GM18508 (cell line): ENCODE results near the gene PARS2.
"Not testable (repeated sequence)": the region's sequence is repeated elsewhere in the genome, so short reads cannot be mapped to it uniquely, and the experiment has no call there.

Experiments
- ATAC-seq: cut with Tn5 transposase; IDR thresholded peaks from one replicate; pipeline ENCODE4 v1.9.1; 2021; ENCODE audit warnings: moderate number of reproducible peaks; ENCODE audit not compliant: insufficient read depth, unreplicated experiment

The PARS2 gene

DNA sequence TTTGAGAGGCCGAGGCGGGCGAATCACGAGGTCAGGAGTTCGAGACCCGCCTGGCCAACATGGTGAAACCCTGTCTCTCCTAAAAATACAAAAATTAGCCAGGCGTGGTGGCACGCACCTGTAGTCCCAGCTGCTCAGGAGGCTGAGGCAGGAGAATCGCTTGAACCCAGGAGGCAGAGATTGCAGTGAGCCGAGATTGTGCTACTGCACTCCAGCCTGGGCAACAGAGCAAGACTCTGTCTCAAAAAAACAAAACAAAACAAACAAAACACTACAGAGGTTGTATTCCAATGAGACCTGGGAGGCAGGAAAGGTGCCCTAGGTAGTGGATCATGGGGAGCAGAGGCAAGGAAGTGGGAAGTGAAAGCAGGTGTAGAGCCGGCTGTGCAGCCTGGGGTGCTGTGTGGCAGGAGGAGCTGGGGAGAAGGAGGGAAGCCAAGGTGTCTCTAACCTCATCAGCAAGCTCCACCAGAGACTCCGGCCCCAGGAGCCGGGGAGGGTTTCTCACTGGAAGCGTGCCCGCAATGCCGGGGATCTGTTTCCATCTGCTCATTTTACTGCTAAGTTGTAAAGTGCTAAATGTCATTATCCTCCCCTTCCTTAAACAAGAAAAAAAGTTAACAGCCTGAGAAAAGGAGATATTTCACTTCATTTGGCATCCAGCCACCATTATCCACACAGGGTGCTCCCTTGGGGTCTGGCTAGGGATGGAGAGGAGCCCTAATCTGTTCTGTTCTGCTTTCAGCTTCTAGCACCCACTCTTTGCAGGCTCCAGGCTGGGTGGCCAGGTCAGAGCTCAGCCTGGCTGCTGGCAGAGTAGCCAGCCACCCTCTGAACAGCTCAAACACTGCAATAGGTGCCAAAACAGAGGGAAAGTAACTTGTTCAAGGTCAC is 11.8 kb upstream of the PARS2 start:
- ATAC-seq: not testable (repeated sequence)

DNA sequence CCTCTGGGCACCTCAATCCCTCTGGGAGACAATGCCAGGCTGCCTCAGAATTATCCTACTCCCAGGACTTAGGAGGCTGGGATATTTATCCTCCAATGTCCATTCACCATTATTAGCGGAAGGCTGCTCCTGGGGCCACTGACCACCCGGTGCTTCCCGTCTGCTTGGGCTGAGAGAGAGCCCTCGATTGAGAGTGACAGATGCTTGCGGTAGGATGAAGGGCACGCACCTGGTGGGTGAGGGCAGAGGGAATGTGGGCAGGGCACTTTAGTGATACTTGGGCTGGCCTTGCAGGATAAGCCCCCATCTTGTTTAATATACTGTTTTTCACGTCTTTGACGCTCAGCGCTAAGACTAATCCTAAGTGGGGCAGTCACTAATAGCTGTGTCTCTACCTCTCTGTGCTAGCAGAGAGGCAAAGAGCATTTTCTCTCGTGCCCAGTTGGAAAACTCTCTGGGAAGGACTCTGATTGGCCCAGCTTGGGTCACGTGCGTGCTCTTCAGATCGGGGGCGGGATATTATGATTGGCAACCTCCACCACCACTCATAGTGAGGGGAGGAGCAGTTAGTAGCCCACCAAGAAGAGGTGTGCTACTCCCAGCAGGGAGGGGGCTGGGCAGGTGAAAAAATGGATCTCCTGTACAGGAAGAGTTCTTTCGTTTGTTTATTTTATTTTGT is 10.6 kb upstream of the PARS2 start:
- ATAC-seq: no peak

DNA sequence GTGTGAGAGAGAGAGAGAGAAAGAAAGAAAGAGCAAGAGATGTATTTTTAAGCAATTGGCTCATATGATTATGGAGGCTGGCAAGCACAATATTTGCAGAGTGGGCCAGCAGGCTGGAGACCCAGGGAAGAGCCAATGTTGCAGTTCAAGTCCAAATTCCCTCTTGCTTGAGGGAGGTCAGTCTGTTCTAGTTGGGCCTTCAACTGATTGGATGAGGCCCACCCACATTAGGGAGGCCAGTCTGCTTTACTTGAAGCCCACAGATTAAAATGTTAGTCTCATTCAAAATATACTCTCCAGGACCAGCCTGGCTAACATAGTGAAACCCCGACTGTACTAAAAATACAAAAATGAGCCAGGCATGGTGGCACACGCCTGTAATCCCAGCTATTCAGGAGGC is 8.6 kb upstream of the PARS2 start:
- no peak for ATAC-seq

DNA sequence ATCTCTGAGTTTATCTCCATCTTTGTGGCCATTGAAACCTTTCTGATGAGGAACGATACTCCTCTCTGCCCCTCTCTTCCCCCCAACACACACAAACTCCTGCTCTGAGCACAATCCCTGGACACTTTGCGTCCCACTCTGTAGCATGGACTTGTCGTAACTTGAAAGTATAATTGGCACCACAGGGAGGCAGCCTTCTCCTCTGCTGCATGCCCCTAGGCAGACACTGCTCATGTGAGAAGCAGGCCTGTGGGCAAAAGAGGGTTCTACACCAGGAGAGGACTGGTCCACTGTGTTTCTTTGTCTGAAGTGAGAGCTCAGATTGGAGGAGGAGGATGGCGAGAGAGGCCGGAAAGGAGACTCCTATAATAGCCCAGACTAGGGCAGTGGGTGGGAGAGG is 3.8 kb upstream of the PARS2 start:
- no peak for ATAC-seq

DNA sequence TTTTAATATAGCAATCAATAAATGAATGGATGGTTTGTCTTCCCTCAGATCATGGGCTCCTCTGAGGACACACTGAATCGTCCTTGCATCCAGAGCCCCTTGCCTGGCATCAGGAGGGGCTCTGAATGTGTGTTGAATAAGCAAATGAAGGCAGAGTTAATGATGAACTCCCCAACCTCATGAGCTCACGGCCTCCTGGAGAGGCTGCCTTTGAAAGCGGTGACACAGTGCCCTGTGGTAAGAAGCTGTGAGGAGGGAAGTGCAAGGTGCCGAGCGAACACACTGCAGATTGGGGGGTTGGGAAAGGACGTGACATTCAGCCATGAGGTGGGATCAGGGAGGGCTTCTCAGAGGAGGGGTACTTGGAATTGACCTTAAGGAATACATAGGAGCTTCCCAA is 3.2 kb upstream of the PARS2 start:
- no peak for ATAC-seq

DNA sequence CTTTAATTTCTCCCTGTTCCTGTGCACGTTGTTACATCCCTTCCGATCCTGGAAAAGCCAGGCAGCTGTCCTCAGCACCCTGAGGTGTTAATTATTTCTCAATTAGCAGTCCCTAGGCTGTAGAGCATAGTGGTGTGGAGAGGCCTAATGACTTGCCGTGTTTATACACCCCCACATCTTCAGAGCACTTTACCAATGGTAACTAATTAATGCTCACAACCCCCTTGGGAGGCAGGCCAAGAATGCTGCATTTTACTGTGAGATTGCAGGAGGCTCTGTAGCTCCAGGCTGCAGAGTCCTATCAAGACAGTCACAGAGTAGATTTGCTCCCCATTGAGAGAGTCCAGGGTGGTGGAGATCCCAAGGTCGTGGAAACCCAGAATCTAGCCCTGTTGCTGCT is 2.4 kb upstream of the PARS2 start:
- ATAC-seq: no peak

DNA sequence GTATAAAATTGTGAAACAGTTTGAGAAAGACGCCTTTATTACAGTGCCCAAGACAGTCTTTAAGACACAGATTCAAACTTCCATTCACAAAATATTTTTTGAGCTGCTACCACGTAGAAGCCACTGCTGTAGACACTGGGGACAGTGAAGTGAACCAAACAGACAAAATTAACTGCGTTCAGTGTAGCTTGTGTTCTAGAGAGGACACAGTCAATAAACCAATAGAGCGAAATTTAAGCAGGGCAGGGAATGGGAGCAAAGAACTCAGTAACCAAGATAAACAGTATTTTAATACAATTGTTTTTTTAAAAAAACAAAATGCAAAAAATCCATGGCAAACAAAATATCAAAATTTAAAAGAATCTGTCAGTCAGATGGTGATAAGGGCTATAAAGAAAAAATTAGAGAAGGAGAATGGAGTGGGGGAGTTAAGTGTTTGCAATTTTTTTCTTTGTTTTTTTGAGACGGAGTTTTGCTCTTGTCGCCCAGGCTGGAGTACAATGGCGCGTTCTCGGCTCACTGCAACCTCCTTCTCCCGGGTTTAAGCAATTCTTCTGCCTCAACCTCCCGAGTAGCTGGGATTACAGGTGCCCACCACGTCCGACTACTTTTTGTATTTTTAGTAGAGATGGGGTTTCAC is 719 bp upstream of the PARS2 start:
- ATAC-seq: no peak

DNA sequence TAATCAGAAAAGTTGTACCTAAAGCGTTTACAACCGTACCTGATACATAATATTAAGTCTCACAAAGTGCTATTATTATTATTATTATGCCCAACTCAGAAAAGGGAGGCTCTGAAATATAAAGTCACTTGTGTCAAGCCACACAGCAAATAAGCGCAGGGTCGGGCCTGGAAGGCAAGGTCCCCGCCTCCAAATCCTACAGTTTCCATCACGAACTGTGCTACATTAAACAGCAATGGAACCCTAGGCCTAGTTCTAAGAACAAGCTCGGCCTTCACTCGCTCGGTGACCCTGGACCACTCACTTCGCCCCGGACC is 549 bp downstream of the PARS2 start:
- ATAC-seq: no peak

DNA sequence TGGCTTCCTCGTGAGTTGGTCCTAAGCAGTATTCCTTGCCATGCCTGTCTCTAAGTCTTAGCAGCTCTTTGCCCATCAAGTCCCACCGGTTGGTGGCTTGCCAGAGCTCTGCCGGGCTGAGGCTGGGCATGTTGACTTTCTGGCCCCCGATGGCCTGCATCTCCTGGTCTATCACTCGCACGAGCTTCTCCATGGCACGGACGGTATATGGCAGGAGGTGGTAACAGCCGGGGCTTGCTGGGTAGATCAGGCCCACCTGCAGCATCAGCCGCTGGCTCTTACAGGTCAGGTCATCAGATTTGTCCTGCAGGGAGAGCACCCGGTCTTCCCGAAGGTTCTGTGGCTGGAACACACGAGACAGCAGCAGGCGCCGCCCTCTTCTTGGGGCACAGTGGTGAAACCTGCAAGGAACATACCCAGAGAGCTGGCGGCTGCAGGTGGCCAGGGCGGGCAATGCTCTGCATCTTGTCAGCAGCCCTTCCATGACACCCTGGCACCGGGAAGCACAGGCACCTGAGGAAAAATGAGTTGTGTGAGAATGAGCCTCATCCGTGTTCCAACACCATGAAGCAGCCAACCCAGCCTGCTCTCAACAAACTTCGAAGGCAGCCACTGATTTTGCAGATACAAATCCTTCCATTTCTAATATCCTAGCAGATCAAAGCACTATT is 5.5 kb downstream of the PARS2 start:
- no peak for ATAC-seq

DNA sequence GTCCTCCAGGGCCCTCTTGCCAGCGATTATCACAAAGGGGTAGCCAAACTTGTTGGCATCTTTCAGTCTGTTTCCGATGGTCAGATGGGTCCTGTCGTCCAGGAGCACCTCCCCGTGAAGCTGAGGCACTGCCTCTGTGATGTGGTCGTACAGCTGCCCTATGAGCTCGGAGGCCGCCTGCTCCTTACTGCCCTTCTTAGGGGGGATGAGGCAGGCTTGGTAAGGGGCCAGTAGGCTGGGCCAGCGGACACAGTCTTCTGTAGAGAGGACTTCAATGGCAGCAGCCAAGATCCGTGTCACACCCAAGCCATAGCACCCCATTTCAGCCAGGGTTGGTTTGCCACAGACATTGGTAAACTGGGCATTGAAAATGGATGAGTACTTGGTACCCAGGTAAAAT is 6.5 kb downstream of the PARS2 start:
- no peak for ATAC-seq

DNA sequence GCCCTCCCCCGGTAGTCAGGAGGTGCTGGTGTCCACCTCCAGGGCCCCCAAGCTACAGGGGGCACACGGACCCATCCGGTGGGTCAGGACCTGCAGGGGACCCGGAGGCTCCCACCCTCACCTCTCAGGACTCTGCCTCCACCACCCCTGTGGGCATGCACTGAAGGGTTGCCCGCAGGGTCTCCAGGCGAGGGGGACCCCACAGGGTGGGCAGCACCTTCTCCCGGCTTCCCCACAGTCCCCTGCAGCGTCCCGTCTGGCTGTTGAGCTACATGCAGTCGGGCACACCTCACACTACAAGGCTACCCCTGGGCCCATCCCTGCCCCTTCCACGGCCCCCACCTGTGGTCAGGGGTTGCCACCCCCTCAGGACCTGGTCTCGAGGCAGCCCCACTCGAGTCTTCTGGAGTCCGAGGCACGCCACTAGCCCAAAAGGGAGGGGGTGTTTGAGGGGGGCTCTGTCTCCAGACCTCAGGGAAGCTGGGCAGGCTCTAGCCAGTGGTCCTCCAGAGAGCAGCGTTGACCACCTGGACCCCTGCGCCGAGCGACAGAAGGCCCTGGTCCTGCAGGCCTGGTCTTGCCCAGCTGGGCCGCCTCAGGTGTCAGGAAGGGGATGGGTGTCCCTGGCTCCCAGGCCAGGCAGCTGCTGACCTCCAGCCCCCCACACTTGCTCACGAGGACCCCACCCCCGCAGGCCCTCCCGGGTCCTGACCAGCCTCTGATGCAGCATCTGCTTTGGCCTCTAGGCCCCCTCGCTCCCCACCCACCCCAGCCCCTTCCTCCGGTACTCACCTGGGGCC is 9.6 kb downstream of the PARS2 start:
- no peak for ATAC-seq

DNA sequence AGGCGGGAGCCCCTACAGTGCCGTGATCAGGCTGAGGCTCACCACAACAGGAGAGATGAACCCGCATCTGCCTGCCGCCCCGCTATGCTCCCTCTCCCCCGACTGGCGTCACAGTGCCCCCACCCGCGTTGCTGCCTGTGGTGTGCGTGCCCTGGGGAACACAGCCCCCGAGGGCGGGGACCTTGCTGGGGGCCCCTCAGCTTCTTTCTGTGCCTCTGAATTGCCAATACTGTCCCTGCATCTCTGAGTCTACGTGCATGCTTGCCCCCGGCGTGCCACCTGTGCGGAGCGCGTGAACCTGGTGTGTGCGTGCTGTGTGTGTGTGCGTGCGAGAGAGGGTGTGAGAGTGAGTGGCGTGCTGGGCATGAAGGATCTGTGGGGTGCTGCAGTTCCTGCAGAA is 10.3 kb downstream of the PARS2 start:
- ATAC-seq: no peak

DNA sequence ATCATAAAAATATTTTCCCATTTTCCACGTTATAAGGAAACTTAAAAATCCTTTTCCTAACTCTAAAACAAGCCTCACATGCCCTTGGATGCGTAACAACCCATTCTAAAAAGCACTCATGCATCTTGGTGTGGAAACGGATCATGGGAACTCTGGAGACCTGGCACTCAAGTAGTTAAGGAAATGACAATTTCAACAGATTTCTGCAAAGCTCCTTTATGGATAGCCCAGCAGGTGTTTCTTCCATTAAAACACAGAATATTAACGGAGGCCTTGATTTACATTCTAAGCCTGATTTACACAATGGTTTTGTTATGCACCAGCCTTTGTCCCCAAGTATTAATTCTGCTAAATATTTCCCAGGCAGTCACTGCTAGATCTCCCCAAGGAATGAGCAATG is 12.9 kb downstream of the PARS2 start:
- ATAC-seq: no peak

DNA sequence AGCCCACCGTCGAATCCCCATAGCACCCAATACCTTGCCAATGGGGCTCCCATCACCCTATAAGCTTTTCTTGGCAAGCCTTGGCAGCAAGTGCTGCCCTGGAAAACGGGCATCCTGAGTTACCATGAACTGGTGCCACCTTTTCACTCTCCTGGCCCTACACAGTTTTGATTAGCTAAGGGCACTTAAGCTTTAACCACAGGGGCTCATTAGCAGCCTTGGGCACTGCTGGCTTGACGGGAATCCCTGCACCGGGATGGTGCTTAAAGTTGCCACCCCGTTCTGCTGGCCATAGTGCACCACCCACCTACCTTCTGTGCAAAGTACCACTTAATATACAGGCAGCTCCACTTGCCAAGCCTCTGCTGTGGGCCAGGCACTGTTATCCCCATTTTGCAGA is 13.7 kb downstream of the PARS2 start:
- ATAC-seq: no peak

DNA sequence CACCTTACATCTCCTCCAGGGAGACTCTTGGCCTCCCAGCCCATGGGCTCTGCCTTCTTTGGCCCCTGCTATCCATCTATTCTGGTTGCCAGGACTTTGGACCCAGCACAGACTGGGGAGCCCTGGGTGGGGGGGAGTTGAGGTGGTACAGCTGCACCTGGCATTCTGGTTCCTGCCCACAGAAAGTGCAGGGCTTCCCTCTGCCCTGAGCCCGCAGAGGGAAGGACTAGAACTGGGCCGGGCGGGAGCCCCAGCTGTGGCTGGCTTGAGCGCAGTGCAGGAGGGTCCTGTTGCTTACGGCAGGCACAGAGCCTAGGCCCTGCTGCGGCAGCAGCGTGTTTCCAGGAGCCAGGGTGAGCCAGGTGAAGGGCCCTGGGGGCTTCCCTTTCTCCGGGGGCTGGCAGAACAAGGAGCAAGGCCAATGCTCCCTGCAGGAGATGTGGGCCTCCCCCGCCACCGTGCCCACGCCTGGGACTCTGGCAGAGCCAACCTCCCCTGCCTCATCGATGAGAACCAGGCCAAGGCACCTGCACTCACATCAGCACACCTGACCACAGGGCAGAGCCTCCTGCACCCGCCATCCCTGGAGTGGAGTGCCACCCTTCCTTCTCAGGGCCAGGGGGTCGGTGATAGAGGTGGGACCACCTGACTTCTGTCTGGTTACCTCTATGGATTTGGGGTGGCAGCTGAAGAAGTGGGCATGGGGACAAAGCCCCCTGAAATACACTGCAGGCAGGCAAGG is 16.1 kb downstream of the PARS2 start:
- no peak for ATAC-seq

DNA sequence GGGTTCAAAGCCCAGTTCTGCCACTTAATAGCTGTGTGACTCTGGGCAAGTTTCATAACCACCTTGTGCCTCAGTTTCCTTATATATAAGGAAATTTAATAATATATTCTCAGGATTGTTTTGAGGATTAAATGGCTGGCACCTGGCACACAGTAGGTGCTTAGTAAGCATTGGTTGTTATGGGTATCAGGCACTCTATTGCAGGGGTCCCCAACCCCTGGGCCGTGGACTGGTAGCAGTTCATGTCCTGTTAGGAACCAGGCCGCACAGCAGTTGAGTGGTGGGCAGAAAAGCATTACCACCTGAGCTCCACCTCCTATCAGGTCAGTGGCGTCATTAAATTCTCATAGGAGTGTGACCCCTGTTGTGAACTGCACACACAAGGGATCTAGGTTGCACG is 18.5 kb downstream of the PARS2 start:
- ATAC-seq: no peak

DNA sequence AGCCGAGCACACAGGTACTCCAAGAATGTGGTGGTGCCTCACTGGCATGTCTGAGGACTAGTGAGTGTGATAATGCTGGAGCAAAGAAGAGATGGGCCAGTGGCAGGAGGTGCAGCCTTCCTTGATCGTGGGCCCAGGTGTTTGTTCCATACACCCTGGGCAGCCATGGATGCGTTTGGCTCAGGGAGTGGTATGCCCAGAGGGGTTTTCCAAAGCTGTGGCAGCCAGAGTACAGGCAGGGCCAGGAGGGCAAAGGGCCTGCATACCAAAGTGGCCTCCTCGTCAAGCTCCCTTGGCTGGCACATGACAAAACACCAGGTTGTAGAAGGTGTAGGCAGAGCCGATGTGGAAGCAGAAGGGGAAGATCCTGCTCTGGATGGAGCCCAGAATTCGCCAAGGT is 19.0 kb downstream of the PARS2 start:
- no peak for ATAC-seq

DNA sequence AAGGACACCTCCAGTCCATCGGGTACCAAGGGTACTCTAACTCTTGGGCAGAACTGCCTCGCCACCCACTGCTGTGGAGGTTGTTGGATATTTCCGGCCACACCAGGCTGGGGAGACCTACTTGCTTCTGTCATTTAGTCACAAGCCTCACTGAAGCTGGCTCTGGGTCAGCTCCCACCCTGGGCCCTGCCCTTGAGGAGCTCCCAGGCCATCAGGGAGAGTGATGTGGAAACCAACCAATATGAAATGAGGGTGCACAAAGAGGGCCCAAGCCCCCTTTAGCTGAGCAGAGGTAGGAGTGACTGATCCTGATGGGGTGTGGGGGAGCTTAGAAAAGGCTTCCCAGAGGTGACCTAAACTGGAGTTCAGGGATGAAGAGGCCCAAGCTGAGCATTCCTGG is 19.6 kb downstream of the PARS2 start:
- ATAC-seq: no peak

DNA sequence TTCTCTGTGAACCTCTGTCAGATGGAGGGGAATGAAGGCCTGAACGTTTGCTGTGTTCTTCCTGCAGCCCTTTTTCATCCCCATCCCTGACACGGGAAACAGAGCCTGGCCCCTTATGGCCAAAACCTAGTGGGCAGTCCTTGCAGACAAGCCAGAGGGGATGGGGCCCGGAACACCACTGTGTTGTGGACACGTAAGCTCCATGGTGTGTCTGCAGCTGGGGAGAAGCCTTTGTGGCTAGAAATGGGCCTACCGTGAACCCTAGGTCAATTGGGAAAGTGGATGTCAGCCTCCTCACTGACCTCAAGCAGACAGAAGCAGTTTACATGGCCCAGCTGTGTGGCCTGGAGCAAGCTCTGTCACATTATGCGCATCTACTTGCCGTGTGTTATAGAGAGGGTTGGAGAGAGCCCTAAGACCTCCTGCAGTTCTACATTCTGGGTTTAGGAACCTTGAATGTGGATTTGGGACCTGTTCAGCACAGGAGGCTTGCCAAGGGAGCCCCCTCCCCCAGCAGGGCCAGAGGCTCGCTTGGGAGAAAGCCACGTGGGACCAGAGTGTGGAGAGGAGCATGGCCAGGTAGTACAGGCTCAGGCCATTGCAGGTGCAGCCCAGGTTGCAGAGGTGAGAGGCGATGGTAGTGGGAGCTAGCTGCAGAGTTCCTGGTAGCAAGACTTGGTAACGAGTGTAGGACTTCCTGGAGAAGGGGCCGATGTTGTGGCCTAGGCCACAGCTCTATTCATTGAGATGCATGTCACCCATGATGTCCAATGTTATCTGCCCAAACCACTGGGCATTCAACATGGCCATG is 20.7 kb downstream of the PARS2 start:
- ATAC-seq: no peak
